T-helper 1 cell (primary cell): ENCODE measurements around the gene WDR70.
"Not testable (repeated sequence)": the region's sequence is repeated elsewhere in the genome, so short reads cannot be mapped to it uniquely, and the experiment has no call there.

ENCODE experiments used
- DNase-seq, 5 donors: peaks; one replicate each; pipeline ENCODE4 v3.0.0-alpha.2; 2012 to 2020
- total RNA-seq, 4 donors: gene quantifications; one replicate each; lab custom pipeline; 2026; lab: John Stamatoyannopoulos, UW

Gene WDR70
- 24.3 to 68.5 (median 45.9) reads per million in 4 donors for total RNA-seq

DNA sequence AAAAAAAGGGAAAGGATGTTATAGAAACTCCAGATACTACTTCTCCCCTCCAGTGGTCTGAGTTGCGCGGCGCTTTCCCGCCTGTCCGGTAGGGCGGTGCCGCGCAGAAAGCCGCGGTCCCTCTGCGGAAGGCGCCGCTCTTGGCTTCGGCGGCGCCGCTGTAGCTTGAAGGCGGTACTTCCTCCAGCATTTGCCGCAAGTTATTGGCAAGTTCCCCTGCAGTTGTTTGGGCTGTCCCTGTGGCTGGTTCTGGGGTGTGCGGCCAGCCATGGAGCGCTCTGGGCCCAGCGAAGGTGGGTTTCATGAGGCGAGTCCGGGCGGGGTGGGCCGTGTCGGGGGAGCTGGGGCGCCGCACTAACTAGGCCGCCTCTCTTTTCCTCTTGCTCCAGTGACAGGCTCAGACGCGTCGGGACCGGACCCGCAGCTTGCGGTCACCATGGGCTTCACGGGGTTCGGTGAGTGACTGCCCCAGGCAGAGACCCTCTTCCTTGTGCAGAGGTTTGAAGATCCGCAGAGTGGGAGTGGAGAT, at the start of gene WDR70:
Gene WDR70, plus strand, starts transcription at position 219 of the 529 bp plus-strand sequence. Its CDS starts 50 bp downstream, at position 269.
- peak; percentile 52 to 92 (median 63) for DNase-seq

DNA sequence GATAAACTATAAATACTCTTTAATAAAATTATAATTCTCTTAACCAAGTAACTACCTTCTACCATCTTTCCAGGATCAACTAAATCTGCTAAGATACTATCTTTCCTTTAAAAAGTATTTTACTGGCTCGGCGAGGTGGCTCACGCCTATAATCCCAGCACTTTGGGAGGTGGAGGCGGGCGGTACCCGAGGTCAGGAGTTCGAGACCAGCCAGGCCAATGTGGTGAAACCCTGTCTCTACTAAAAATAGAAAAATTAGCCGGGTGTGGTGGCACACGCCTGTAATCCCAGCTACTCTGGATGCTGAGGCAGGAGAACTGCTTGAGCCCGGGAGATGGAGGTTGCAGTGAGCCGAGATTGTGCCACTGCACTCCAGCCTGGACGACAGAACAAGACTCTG, 44.4 kb upstream of the WDR70 start:
- not testable (repeated sequence) for DNase-seq

DNA sequence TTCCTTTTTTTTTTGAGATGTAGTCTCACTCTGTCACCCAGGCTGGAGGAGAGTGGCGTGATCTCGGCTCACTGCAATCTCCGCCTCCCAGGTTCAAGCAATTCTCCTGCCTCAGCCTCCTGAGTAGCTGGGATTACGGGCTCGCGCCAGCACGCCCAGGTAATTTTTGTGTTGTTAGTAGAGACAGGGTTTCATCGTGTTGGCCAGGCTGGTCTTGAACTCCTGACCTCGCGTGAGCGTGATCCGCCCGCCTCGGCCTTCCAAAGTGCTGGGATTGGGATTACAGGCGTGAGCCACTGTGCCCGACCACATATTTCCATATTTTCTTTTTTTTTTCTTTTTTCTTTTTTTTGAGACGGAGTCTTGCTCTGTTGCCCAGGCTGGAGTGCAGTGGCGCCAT, 36.4 kb upstream of the WDR70 start:
- DNase-seq = not testable (repeated sequence)

GRCh38 chr5:37355161-37355560, 24.0 kb upstream of the WDR70 start:
- DNase-seq = no peak

DNA sequence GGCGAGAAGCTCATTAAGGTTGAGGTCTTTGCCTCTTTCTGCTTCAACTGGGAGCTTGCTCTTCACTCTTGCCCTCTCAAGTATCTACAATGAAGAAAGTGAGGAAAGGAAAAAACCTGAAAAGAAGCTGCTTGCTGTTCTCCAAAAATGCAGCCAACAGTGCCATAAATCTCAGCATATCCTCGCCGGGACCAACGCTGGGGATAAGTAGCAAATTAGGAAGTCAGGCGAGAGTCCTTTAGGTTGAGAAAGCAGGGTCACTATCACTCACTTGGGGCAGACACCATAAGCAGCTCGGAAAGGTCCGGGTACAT, 8.6 kb upstream of the WDR70 start:
- no peak for DNase-seq

DNA sequence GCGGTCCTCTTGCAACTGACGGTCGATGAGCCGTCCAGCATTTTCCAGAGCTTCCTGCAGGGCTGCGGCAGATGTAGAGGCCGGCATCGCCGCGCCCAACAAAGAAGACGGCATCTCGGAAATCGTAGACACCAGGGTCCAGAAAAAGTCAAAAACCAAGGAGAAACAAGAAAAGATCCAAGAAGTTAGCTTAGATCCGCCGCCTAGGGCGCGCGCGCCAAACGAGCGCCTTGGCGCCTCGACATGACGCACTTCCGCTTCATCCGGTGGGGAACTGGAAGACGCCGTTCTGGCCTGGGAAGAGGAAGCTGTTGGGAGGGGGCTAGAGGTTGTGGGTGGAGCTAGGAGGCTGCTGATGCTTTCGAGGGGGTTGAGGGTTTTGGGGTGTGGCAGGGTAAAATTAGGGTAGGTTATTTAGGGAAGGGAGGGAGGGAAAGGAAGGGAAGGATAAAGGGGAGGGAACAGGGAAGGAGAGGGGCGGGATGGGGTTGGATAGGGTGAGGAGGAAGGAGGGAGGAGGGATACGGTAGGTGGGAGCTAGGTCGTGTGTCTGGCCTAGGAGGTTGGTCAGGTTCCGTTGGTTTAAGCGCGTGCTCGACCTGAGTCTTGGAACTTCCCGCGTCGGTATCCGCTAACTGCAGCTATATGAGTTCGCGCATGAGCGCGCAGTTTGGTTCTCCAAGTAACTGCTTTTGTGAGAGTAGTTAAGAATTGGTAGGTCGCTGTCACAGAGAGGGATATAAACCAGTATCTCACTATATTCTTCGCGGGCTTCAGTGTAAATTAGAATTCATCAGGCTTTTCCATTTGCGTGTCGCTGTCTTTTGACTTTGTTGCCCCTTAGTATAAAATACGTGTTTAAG, 8.0 kb upstream of the WDR70 start, which contains the start of gene NUP155:
Gene NUP155, minus strand, starts transcription at position 243 of the 863 bp plus-strand sequence. Its CDS starts 129 bp downstream, at position 114.
- DNase-seq = peak; percentile 73 to 94 (median 82)

GRCh38 chr5:37375091-37375490, 4.0 kb upstream of the WDR70 start:
- DNase-seq = no peak

GRCh38 chr5:37378066-37378465, 1.1 kb upstream of the WDR70 start:
- DNase-seq = not testable (repeated sequence)

- DNase-seq = no peak
These were observed 12.5 kb downstream of the WDR70 start for GRCh38 chr5:37391591-37391990.

- DNase-seq = no peak
These were observed 17.2 kb downstream of the WDR70 start for GRCh38 chr5:37396352-37396751.

DNA sequence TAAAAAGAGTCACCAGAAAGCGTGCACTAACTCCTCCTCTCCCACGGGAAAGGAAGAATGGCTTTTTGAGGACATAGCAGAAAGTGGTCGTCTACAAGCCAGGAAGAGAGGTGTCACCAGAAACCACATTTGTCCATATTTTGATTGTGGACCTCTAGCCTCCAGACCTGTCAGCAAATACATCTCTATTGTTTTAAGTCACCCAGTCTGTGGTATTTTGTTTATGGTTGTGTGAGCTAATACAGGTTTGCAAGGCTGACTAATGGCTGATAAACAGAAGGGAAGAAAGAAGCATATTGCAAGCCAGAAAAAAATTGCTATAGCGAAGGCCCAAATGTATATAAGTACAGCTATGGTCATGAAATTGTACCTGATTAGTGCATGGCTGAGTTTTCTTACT, 21.4 kb downstream of the WDR70 start:
- DNase-seq = no peak

GRCh38 chr5:37412515-37412914, 33.4 kb downstream of the WDR70 start:
- no peak for DNase-seq

DNA sequence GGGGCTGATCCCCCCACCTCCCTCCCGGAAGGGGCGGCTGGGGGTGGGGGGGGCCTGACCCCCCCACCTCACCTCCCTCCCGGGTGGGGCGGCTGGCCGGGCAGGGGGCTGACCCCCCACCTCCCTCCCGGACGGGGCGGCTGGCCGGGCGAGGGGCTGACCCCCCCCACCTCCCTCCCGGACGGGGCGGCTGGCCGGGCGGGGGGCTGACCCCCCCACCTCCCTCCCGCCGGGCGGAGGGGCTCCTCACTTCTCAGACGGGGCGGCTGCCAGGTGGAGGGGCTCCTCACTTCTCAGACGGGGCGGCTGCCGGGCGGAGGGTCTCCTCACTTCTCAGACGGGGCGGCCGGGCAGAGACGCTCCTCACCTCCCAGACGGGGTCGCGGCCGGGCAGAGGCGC, 36.3 kb downstream of the WDR70 start:
- not testable (repeated sequence) for DNase-seq

GRCh38 chr5:37417347-37417746, 38.2 kb downstream of the WDR70 start:
- DNase-seq = no peak

- DNase-seq = no peak
These were observed 45.3 kb downstream of the WDR70 start for GRCh38 chr5:37424441-37424840.

DNA sequence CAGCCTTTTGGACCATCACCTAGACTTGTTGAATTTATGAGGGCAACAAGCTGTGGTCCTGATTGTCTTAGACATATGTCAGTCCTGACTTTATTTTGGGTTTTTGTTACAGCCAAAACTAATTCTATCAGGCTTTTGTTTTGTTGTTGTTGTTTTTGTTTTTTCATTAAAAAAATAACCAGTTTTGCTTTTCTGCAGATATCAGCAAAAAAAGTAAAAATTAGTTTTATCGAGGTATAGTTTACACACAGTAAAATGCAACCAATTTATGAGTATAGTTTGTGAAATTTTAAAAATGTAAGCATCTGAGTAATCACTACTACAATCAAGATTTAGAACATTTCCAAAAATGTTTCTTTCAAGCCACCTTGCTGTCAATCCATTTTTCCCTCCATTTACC, 48.9 kb downstream of the WDR70 start:
- DNase-seq = no peak

DNA sequence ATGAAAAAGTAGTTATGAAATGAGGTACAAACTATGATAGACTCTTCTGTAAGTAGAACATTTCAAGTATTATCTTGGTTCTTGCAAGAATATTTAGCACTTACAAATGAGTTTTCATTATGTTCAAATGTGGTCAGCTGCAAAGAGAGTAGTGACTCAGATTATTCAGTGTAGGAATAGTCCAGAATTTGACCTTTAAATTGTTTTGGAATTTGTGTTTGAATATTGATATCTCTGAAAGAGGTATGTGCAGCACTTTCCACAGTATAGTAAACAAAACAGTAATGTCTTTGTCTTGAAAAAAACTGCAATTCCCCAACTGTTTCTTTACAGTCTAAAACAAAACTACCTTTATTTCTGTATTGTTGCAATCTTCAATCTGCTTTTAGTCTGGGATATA, 56.1 kb downstream of the WDR70 start:
- DNase-seq = no peak

GRCh38 chr5:37436146-37436934, 57.2 kb downstream of the WDR70 start:
- DNase-seq = no peak

GRCh38 chr5:37437711-37438110, 58.6 kb downstream of the WDR70 start:
- DNase-seq = no peak

DNA sequence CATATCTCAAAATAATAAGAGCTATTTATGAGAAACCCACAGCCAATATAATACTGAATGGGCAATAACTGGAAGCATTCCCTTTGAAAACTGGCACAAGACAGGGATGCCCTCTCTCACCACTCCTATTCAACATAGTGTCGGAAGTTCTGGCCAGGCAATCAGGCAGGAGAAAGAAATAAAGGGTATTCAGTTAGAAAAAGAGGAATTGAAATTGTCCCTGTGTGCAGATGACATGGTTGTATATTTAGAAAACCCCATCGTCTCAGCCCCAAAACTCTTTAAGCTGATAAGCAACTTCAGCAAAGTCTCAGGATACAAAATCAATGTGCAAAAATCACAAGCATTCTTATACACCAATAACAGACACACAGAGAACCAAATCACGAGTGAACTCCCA, 66.7 kb downstream of the WDR70 start:
- DNase-seq = not testable (repeated sequence)

DNA sequence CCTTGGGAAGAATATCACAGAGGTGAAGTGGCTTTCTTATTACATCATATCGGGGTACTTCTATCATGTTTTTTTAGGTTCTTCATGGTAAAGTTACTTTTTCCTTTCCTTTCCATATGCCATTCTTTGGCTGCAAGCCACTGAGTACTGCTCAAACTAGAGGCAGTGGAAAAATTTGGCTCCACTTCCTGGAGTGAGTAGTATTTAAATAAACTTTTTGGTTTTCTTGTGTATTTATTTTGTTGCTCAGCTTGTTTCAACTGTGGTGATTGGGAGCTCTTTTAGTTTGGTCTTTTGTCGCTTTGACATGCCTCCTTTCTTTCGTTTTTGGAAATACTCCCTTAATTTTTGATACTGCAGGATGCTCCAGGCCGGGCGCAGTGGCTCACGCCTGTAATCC, 69.8 kb downstream of the WDR70 start:
- no peak for DNase-seq

GRCh38 chr5:37451991-37452390, 72.9 kb downstream of the WDR70 start:
- DNase-seq = not testable (repeated sequence)

DNA sequence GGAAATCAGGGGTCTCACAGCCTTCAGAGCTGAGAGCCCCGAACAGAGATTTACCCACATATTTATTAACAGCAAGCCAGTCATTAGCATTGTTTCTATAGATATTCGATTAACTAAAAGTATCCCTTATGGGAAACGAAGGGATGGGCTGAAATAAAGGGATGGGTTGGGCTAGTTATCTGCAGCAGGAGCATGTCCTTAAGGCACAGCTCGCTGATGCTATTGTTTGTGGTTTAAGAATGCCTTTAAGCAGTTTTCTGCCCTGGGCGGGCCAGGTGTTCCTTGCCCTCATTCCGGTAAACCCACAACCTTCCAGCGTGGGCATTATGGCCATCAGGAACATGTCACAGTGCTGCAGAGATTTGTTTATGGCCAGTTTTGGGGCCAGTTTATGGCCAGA, 74.1 kb downstream of the WDR70 start:
- DNase-seq = not testable (repeated sequence)
